ENCODE data around the gene SURF6. TPM values are rescaled to one million over a fixed set of nuclear protein-coding genes. Genes with fewer than 3 reads are reported as not detected.

SURF6 gene
- total RNA-seq, 1 donor, result 7.6 TPM

DNA sequence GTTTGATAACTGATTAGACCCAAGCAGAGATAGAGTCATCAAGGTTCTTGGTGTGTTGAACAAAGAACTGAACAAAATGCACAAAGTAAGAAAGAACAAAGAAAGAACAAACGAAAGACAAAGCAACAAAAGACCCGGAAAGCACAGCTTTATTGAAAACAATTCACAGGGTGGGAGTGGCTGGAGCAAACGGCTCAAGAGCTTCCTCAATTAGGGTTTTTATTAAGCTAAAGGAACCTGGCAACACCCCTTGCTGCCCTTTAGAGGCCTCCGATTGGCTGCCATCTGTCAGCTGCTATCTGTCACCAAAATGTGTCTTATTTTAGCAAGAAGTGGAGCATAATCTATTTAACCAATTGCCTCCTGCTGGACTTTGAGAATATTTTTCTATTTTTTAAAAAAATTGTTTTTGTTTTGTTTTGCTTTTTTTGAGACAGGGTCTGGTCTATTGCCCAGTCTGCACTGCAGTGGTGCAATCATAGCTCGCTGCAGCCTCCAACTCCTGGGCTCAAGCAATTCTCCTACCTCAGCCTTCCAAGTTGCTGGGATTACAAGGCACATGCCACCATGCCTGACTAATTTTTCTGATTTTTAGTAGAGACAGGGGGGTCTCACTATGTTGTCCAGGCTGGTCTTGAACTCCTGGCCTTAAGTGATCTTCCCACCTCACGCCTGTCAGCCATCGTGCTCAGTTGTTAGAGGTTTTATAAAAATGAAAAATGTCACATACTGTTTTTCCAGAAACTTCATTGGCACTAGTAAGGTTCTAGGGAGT, 53.3 kb downstream of the SURF6 start:
- TF ChIP-seq, protein P1, sequence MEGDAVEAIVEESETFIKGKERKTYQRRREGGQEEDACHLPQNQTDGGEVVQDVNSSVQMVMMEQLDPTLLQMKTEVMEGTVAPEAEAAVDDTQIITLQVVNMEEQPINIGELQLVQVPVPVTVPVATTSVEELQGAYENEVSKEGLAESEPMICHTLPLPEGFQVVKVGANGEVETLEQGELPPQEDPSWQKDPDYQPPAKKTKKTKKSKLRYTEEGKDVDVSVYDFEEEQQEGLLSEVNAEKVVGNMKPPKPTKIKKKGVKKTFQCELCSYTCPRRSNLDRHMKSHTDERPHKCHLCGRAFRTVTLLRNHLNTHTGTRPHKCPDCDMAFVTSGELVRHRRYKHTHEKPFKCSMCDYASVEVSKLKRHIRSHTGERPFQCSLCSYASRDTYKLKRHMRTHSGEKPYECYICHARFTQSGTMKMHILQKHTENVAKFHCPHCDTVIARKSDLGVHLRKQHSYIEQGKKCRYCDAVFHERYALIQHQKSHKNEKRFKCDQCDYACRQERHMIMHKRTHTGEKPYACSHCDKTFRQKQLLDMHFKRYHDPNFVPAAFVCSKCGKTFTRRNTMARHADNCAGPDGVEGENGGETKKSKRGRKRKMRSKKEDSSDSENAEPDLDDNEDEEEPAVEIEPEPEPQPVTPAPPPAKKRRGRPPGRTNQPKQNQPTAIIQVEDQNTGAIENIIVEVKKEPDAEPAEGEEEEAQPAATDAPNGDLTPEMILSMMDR (IDR thresholded peaks at IDR 0.05; ENCODE audit: extremely low read depth, low read depth, low read length), result no peak
- H3K4me2 ChIP-seq (ENCODE audit: insufficient read depth, low read length), result no peak overlapping the region

DNA sequence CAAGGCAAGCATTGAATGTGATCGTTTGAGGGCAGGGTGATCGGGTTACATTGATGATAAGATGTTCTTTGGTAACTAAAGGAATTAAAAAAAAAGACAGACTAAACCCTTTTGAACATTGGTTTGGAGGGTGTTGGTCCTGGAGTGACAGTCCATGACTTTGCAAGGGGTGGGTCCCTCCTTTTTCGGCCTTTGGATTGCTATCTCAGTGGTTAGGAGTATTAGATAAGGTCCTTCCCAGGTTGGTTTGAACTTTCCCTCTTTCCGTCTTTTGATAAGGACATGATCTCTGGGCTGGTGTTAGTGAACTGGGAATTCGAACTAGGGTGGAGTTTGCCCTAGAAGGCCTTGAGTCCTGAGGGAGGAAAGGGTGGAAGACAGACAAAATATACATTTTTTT, 55.6 kb downstream of the SURF6 start:
- H3K27me3 ChIP-seq (ENCODE audit: insufficient read depth, low read length), result peaks cover 38% of the 10 kb centered on the region

More for the DNA sequence above, 53.3 kb downstream of the SURF6 start:
- Histone ChIP-seq H3K4me1 (ENCODE audit: insufficient read depth, low read length) (no peaks in the 10 kb centered on the region), H3K9me3 (ENCODE audit: low read depth, low read length) (no peaks in the 10 kb centered on the region), H3K27me3 (ENCODE audit: insufficient read depth, low read length) (peaks cover 23% of the 10 kb centered on the region), H4K20me1 (ENCODE audit: insufficient read depth, low read length) (no peaks in the 10 kb centered on the region), H3K36me3 (ENCODE audit: insufficient read depth, low read length) (no peaks in the 10 kb centered on the region), H3K79me2 (ENCODE audit: insufficient read depth, low read length) (no peaks in the 10 kb centered on the region), H3K4me3 (ENCODE audit: insufficient read depth, low read length) (no peak overlapping the region), H2AFZ (ENCODE audit: low read length) (no peak overlapping the region), H3K27ac (ENCODE audit: low read depth, low read length) (no peak overlapping the region)
- DNase-seq (ENCODE audit: insufficient read length, low spot score, missing footprints), result no peak

More for the DNA sequence above, 55.6 kb downstream of the SURF6 start:
- DNase-seq (ENCODE audit: insufficient read length, low spot score, missing footprints), result no peak
- Histone ChIP-seq H2AFZ (ENCODE audit: low read length) (no peak overlapping the region), H3K4me2 (ENCODE audit: insufficient read depth, low read length) (no peak overlapping the region), H3K4me3 (ENCODE audit: insufficient read depth, low read length) (no peak overlapping the region), H3K36me3 (ENCODE audit: insufficient read depth, low read length) (no peaks in the 10 kb centered on the region), H3K9me3 (ENCODE audit: low read depth, low read length) (no peaks in the 10 kb centered on the region), H3K79me2 (ENCODE audit: insufficient read depth, low read length) (no peaks in the 10 kb centered on the region), H3K4me1 (ENCODE audit: insufficient read depth, low read length) (no peaks in the 10 kb centered on the region), H3K27ac (ENCODE audit: low read depth, low read length) (no peak overlapping the region), H4K20me1 (ENCODE audit: insufficient read depth, low read length) (no peaks in the 10 kb centered on the region)
- TF ChIP-seq, protein P1 (IDR thresholded peaks at IDR 0.05; ENCODE audit: extremely low read depth, low read depth, low read length), result no peak

Small RNAs within 50 kb of the gene (small RNA-seq; reads per million reads assigned to genes)
- gene RF00019 (not detected), gene SNORD24 (not detected), gene SNORD36A (not detected), gene SNORD36B (not detected), gene SNORD36C (not detected)

Other genes with a start within 250 kb of the SURF6 start
- gene RALGDS, start 214.9 kb downstream of the SURF6 start, total RNA-seq, result 11.2 and 12.7 TPM in 2 replicates
- gene GBGT1, start 172.3 kb downstream of the SURF6 start, total RNA-seq, result 3.3 and 3.8 TPM in 2 replicates
- gene OBP2B, start 126.9 kb downstream of the SURF6 start, total RNA-seq, result not detected in 2 replicates
- gene ABO, start 61.0 kb downstream of the SURF6 start, total RNA-seq, result not detected in 2 replicates
- gene MED22, start 11.9 kb upstream of the SURF6 start, total RNA-seq, result 14.5 and 15.3 TPM in 2 replicates
- 1,638 and 1,763 TPM in 2 replicates for gene RPL7A, start 12.0 kb upstream of the SURF6 start, total RNA-seq
- 21.0 and 24.8 TPM in 2 replicates for gene SURF1, start 20.3 kb upstream of the SURF6 start, total RNA-seq
- gene SURF2, start 20.4 kb upstream of the SURF6 start, total RNA-seq, result 10.3 and 15.2 TPM in 2 replicates
- 366 and 392 TPM in 2 replicates for gene SURF4, start 39.9 kb upstream of the SURF6 start, total RNA-seq
- 0.72 and 1.2 TPM in 2 replicates for gene STKLD1, start 40.2 kb upstream of the SURF6 start, total RNA-seq
- gene REXO4, start 81.8 kb upstream of the SURF6 start, total RNA-seq, result 10.6 and 11.9 TPM in 2 replicates
- gene ADAMTS13, start 86.2 kb upstream of the SURF6 start, total RNA-seq, result 1.2 and 1.4 TPM in 2 replicates
- gene CACFD1, start 123.8 kb upstream of the SURF6 start, total RNA-seq, result 8.0 and 9.0 TPM in 2 replicates
- 25.3 TPM in 2 replicates for gene SLC2A6, start 142.9 kb upstream of the SURF6 start, total RNA-seq
- gene MYMK, start 188.8 kb upstream of the SURF6 start, total RNA-seq, result not detected in 2 replicates
- gene ADAMTSL2, start 198.5 kb upstream of the SURF6 start, total RNA-seq, result under 0.01 and 0.29 TPM in 2 replicates

Measured in osteoblast (primary cell).